Measurements from ENCODE around the gene TEAD1.
A peak's percentile ranks its signal among the peaks of the same experiment; 100 is the strongest.

DNA sequence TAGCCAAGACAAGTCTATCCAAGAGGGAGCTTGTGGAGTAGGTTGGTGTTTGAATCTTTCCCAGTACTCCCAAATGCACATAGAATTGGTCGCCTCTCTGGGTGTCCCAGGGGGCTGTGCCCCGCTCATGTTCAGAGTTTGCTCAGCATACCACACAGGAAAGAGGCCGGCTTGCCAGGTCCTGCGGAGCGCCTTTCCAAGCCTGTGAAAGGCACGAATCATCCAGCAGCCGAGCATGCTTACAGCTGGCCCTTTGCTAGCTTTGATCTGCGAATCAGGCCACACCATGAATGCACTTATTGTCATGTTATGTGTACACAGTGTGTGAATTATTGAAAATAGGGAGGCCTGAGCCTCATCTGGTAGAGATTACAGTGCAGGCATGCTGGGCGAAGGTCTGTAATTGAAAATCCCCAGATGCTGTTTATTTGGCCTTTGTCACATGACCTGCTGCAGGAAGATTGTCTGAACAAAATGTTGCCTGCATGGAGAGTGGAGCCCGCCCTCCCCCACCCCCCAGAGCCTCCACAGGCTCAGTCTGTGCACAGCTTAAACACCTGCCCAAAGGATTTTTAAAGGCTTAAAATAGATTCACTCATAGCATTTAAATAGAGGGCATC, 171.6 kb downstream of the TEAD1 start:
- TF ChIP-seq ZNF12 (CRISPR knock-in tag; IDR thresholded peaks at IDR 0.05) (no peak), HLTF (IDR thresholded peaks at IDR 0.05) (no peak), HDAC3 (IDR thresholded peaks at IDR 0.05; ENCODE audit: borderline replicate concordance, partially characterized antibody) (no peak), MXI1 (IDR thresholded peaks at IDR 0.05; ENCODE audit: low read depth, low read length) (no peak), SMC3 (conservative IDR thresholded peaks at IDR 0.05; ENCODE audit: insufficient read depth, low read depth, low read length) (no peak), FOXJ3 (CRISPR knock-in tag; IDR thresholded peaks at IDR 0.05) (no peak), NCOA1 (IDR thresholded peaks at IDR 0.05; ENCODE audit: low read depth) (no peak), ETV5 (CRISPR knock-in tag; IDR thresholded peaks at IDR 0.05; ENCODE audit: low read depth) (no peak), ZC3H8 (IDR thresholded peaks at IDR 0.05) (no peak)
- TF ChIP-seq, protein P1, sequence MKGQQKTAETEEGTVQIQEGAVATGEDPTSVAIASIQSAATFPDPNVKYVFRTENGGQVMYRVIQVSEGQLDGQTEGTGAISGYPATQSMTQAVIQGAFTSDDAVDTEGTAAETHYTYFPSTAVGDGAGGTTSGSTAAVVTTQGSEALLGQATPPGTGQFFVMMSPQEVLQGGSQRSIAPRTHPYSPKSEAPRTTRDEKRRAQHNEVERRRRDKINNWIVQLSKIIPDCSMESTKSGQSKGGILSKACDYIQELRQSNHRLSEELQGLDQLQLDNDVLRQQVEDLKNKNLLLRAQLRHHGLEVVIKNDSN (CRISPR knock-in tag; IDR thresholded peaks at IDR 0.05), result no peak; the same call in 1 of the 2 replicates
- TF ChIP-seq, protein P2, sequence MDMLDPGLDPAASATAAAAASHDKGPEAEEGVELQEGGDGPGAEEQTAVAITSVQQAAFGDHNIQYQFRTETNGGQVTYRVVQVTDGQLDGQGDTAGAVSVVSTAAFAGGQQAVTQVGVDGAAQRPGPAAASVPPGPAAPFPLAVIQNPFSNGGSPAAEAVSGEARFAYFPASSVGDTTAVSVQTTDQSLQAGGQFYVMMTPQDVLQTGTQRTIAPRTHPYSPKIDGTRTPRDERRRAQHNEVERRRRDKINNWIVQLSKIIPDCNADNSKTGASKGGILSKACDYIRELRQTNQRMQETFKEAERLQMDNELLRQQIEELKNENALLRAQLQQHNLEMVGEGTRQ (CRISPR knock-in tag; IDR thresholded peaks at IDR 0.05), result peak; percentile 62
- TF ChIP-seq, protein P3, sequence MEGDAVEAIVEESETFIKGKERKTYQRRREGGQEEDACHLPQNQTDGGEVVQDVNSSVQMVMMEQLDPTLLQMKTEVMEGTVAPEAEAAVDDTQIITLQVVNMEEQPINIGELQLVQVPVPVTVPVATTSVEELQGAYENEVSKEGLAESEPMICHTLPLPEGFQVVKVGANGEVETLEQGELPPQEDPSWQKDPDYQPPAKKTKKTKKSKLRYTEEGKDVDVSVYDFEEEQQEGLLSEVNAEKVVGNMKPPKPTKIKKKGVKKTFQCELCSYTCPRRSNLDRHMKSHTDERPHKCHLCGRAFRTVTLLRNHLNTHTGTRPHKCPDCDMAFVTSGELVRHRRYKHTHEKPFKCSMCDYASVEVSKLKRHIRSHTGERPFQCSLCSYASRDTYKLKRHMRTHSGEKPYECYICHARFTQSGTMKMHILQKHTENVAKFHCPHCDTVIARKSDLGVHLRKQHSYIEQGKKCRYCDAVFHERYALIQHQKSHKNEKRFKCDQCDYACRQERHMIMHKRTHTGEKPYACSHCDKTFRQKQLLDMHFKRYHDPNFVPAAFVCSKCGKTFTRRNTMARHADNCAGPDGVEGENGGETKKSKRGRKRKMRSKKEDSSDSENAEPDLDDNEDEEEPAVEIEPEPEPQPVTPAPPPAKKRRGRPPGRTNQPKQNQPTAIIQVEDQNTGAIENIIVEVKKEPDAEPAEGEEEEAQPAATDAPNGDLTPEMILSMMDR (IDR thresholded peaks at IDR 0.05 in 2 of 3, conservative IDR thresholded peaks at IDR 0.05 in 1 of 3; ENCODE audit: insufficient read depth in 2 of 3, low read depth in 1 of 3, low read length in 3 of 3), result no peak
- TF ChIP-seq, protein P4, sequence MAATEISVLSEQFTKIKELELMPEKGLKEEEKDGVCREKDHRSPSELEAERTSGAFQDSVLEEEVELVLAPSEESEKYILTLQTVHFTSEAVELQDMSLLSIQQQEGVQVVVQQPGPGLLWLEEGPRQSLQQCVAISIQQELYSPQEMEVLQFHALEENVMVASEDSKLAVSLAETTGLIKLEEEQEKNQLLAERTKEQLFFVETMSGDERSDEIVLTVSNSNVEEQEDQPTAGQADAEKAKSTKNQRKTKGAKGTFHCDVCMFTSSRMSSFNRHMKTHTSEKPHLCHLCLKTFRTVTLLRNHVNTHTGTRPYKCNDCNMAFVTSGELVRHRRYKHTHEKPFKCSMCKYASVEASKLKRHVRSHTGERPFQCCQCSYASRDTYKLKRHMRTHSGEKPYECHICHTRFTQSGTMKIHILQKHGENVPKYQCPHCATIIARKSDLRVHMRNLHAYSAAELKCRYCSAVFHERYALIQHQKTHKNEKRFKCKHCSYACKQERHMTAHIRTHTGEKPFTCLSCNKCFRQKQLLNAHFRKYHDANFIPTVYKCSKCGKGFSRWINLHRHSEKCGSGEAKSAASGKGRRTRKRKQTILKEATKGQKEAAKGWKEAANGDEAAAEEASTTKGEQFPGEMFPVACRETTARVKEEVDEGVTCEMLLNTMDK (IDR thresholded peaks at IDR 0.05; ENCODE audit: borderline replicate concordance, insufficient read depth, low read depth, low read length, poor library complexity, severe bottlenecking), result no peak
